K562 (cell line): ENCODE results near the gene ORC3. TPM values are rescaled to one million over a fixed set of nuclear protein-coding genes. Genes with fewer than 3 reads are reported as not detected.

Experiments
- ATAC-seq: fragments of 200-7000 bp; cut with Tn5 transposase; 3 replicates; pipeline ENCODE4 v1.9.1; 2020; ENCODE audit warnings: moderate library complexity
- BruUV-seq: library from RNA; stranded (reverse); fragments of 400-500 nt; replicated peaks from 2 replicates; lab custom pipeline; 2021; lab: Mats Ljungman, UMichigan
- CTCF ChIA-PET: fragments of 300-600 bp; formaldehyde crosslinking; extraction: SDS; loops from one replicate; lab custom pipeline; 2021; ENCODE audit warnings: low intra/inter-chr PET ratio; lab: Yijun Ruan, JAX
- POLR2A ChIA-PET: fragments of 300-600, 350-650 bp; sonication (Branson Sonifier 250); formaldehyde crosslinking; extraction: SDS; loops from one replicate; lab custom pipeline; 2021; ENCODE audit warnings: antibody characterized with exemption, inconsistent platforms; lab: Yijun Ruan, JAX
- DNase-seq, 4 experiments: peaks; one replicate each; pipeline versions ENCODE4 v3.0.0 to v3.0.0-alpha.2; 2011 to 2018; ENCODE audit warnings: low spot score in 3 of 4, mixed read lengths in 3 of 4; ENCODE audit errors: extremely low read depth in 1 of 4
- FAIRE-seq: peaks from 2 replicates; lab custom pipeline; 2011; peaks lifted over from hg19 to GRCh38; lab: Jason Lieb, UNC
- H2AFZ ChIP-seq: 2 replicates; pipeline ENCODE4 v1.6.0; 2011; ENCODE audit warnings: low read depth, low read length, control low read depth, inconsistent platforms
- H3K27ac ChIP-seq: fragments of 200-600 bp; 3 replicates; pipeline ENCODE4 v1.8.0; 2011; ENCODE audit warnings: low read depth, mild to moderate bottlenecking, control low read depth, inconsistent platforms, low read length, moderate library complexity, mixed read lengths; ENCODE audit errors: extremely low read depth
- H3K27me3 ChIP-seq, 2 experiments: fragments of 300-600 bp in 1 of 2; 2 replicates in 1 of 2; 3 replicates in 1 of 2; pipeline versions ENCODE4 v1.6.0 to v1.8.0; 2011; ENCODE audit warnings: inconsistent platforms in 2 of 2, low read length in 2 of 2, mild to moderate bottlenecking in 1 of 2, mixed read lengths in 1 of 2, moderate library complexity in 1 of 2; ENCODE audit not compliant: control insufficient read depth in 2 of 2, insufficient read depth in 2 of 2
- H3K36me3 ChIP-seq: fragments of 300-600 bp; 3 replicates; pipeline ENCODE4 v1.8.0; 2011; ENCODE audit warnings: mild to moderate bottlenecking, low read length, inconsistent platforms; ENCODE audit not compliant: control insufficient read depth, insufficient read depth
- H3K4me1 ChIP-seq, 2 experiments: fragments of 200-600 bp in 1 of 2; replicated peaks in 1 of 2; 2 replicates in 1 of 2; 3 replicates in 1 of 2; pipeline versions ENCODE4 v1.5.1 to v1.8.0; 2011; ENCODE audit warnings: inconsistent platforms in 2 of 2, low read length in 2 of 2, mild to moderate bottlenecking in 1 of 2, mixed read lengths in 1 of 2, moderate library complexity in 1 of 2; ENCODE audit not compliant: control insufficient read depth in 2 of 2, insufficient read depth in 2 of 2
- H3K4me2 ChIP-seq: 2 replicates; pipeline ENCODE4 v1.6.1; 2011; ENCODE audit warnings: low read length, control low read depth, inconsistent platforms, mixed read lengths; ENCODE audit not compliant: insufficient read depth
- H3K4me3 ChIP-seq: fragments of 200-600 bp; sonication (generic), shearing (Covaris generic); 2 replicates; pipeline ENCODE4 v1.5.1; 2016; ENCODE audit warnings: control low read depth, inconsistent platforms
- H3K79me2 ChIP-seq: fragments of 200-600 bp; 3 replicates; pipeline ENCODE4 v1.8.0; 2011; ENCODE audit warnings: low read length, inconsistent platforms; ENCODE audit not compliant: control insufficient read depth, insufficient read depth
- H3K9ac ChIP-seq, 2 experiments: 2 replicates each; pipeline versions ENCODE4 v1.6.0 to v1.6.1; 2011; ENCODE audit warnings: low read depth in 2 of 2, low read length in 2 of 2, control low read depth in 1 of 2, inconsistent platforms in 1 of 2, mild to moderate bottlenecking in 1 of 2, mixed read lengths in 1 of 2; ENCODE audit not compliant: insufficient read depth in 1 of 2
- H3K9me1 ChIP-seq: one replicate; pipeline ENCODE4 v1.6.0; 2011; ENCODE audit warnings: inconsistent platforms, mild to moderate bottlenecking, low read length, moderate library complexity; ENCODE audit not compliant: control insufficient read depth, insufficient read depth
- H3K9me3 ChIP-seq: replicated peaks from 2 replicates; pipeline ENCODE4 v1.5.1; 2011; ENCODE audit warnings: low read depth, low read length, inconsistent platforms; ENCODE audit not compliant: control insufficient read depth, insufficient read depth
- H4K20me1 ChIP-seq: replicated peaks from 2 replicates; pipeline ENCODE4 v1.6.1; 2011; ENCODE audit warnings: low read length, inconsistent platforms, mixed read lengths; ENCODE audit not compliant: control insufficient read depth, insufficient read depth
- CBFA2T3 ChIP-seq: fragments of 450-650 bp; IDR thresholded peaks from 2 replicates; pipeline ENCODE4 v1.6.1; 2017
- CBX2 ChIP-seq: fragments of 200-600 bp; sonication (generic); IDR thresholded peaks from one replicate; pipeline ENCODE4 v1.6.1; 2012; ENCODE audit warnings: mild to moderate bottlenecking, low read length, inconsistent platforms; ENCODE audit not compliant: insufficient read depth, poor library complexity, severe bottlenecking
- CEBPB ChIP-seq: fragments of 450-650 bp; IDR thresholded peaks from 2 replicates; pipeline ENCODE4 v1.6.1; 2016; ENCODE audit warnings: missing genetic modification characterization, missing compliant biosample characterization
- DPF2 ChIP-seq: fragments of 450-650 bp; IDR thresholded peaks from 2 replicates; pipeline ENCODE4 v1.6.1; 2016
- JUND ChIP-seq, 2 experiments: IDR thresholded peaks; 2 replicates in 1 of 2; 3 replicates in 1 of 2; pipeline ENCODE4 v1.6.1; 2011; ENCODE audit warnings: borderline replicate concordance in 2 of 2, low read depth in 2 of 2, low read length in 2 of 2, improper control_type of control experiment in 1 of 2, missing biosample characterization in 1 of 2, missing genetic modification characterization in 1 of 2, missing genetic modification reagents in 1 of 2
- MAZ ChIP-seq, 2 experiments: fragments of 450-650 bp in 1 of 2; sonication (generic) in 1 of 2; formaldehyde crosslinking; IDR thresholded peaks in 1 of 2; conservative IDR thresholded peaks in 1 of 2; 2 replicates each; pipeline versions ENCODE4 v1.4.0 to v1.5.0; 2020; ENCODE audit warnings: mild to moderate bottlenecking in 1 of 2, missing genetic modification reagents in 1 of 2
- NRF1 ChIP-seq, 2 experiments: fragments of 450-650 bp; IDR thresholded peaks in 1 of 2; conservative IDR thresholded peaks in 1 of 2; 2 replicates each; pipeline ENCODE4 v1.6.1; 2014; ENCODE audit warnings: mild to moderate bottlenecking in 2 of 2
- PRDM10 ChIP-seq: fragments of 450-650 bp; IDR thresholded peaks from 2 replicates; pipeline ENCODE4 v1.6.1; 2018; ENCODE audit not compliant: partially characterized antibody
- STAT5A ChIP-seq: IDR thresholded peaks from 2 replicates; pipeline ENCODE4 v1.6.1; 2012; ENCODE audit warnings: low read length, inconsistent platforms, borderline replicate concordance
- TBP ChIP-seq: optimal IDR thresholded peaks from 2 replicates; pipeline ENCODE3; 2011; ENCODE audit warnings: low read depth, low read length, improper control_type of control experiment
- TCF3 ChIP-seq: sonication (generic); formaldehyde crosslinking; IDR thresholded peaks from 2 replicates; pipeline ENCODE4 v1.4.0; 2020; ENCODE audit warnings: mild to moderate bottlenecking, missing genetic modification reagents
- ZBTB7A ChIP-seq: IDR thresholded peaks from 2 replicates; pipeline ENCODE4 v1.6.1; 2011; ENCODE audit warnings: low read depth, mild to moderate bottlenecking, low read length, moderate library complexity, borderline replicate concordance; ENCODE audit not compliant: control insufficient read depth
- ZC3H4 ChIP-seq: sonication (generic); formaldehyde crosslinking; IDR thresholded peaks from 2 replicates; pipeline ENCODE4 v1.9.0; 2021; ENCODE audit warnings: missing genetic modification reagents, borderline replicate concordance
- ZNF217 ChIP-seq: sonication (generic); formaldehyde crosslinking; IDR thresholded peaks from 2 replicates; pipeline ENCODE4 v1.8.0; 2022; ENCODE audit warnings: mild to moderate bottlenecking, missing genetic modification reagents
- ZNF316 ChIP-seq: fragments of 450-650 bp; IDR thresholded peaks from 2 replicates; pipeline ENCODE4 v1.6.1; 2016
- WGBS: fragments of 100-300 bp; shearing (Covaris generic); methylation state at CpG from one replicate; pipeline ENCODE4 v1.1.6; 2016; ENCODE audit warnings: low coverage, mixed read lengths; ENCODE audit not compliant: insufficient coverage; ENCODE audit errors: missing lambda C conversion rate; 5-methylcytosine and 5-hydroxymethylcytosine counted together
- in situ Hi-C: fragments of 300-500 bp; cut with MboI; formaldehyde crosslinking; loops from 4 replicates; pipeline ENCODE4 v1.15.0; 2018; ENCODE audit warnings: inconsistent platforms, mixed read lengths
- intact Hi-C: fragments of 100-400 bp; cut with micrococcal nuclease; formaldehyde crosslinking; loops from 2 replicates; pipeline ENCODE4 v1.14.2; 2022
- polyA plus RNA-seq, 8 experiments: library from polyadenylated mRNA; depleted of rRNA in 4 of 8; stranded (reverse) in 5 of 8; unstranded in 3 of 8; fragments of >200 nt; fragmentation: Nextera tagmentation in 2 of 8; fragmentation: Illumina TruSeq in 1 of 8; extraction: Ambion mirVana in 2 of 8; extraction: Trizol in 1 of 8; gene quantifications; 2 replicates each; pipeline versions ENCODE4 v1.2.1 to v1.2.3, GENCODE V29; 2011 to 2014; ENCODE audit warnings: inconsistent platforms in 1 of 8, missing spikeins in 1 of 8
- total RNA-seq, 7 experiments: library from RNA; depleted of rRNA in 6 of 7; stranded (reverse); fragments of >200 nt in 6 of 7; fragmentation: Illumina TruSeq in 2 of 7; extraction: Trizol in 2 of 7; gene quantifications; 2 replicates each; pipeline versions ENCODE4 v1.2.1 to v1.2.3, GENCODE V29; 2011 to 2021; ENCODE audit warnings: low replicate concordance in 1 of 7

Gene ORC3
- total and polyA plus RNA-seq, 9 of the 15 experiments (the other 6 are each of a cell fraction or from before 2014, with no cell fraction given): 28.8 to 159 (median 74.8) TPM

- peak; percentile 93 for TF ChIP-seq PRDM10
Measured at GRCh38 chr6:87703039-87703438, 113.1 kb downstream of the ORC3 start (continued).

- POLR2A ChIA-PET: interaction anchor here (0.7 to 2.2 kb wide), 3 partner anchors 11 to 18 kb away, joined by 3 to 9 read pairs (median 4); no protein-coding TSS in a partner anchor
- peak in 3 of 4 experiments; percentile 22 to 84 (median 74) for DNase-seq
- H4K20me1 ChIP-seq: peaks cover 11% of the 10 kb centered on the region
- peak overlapping the region in 1 of 2 experiments; percentile 49; a peak in 2 of 4 replicates for H3K9ac ChIP-seq
- peak; percentile 78 for FAIRE-seq
- 12% methylated on average over 4 of the region's 4 CpGs for WGBS
- H3K27ac ChIP-seq: peak overlapping the region; percentile 73
- in situ Hi-C loops: no loop called here
- peak overlapping the region; percentile 82 for H2AFZ ChIP-seq
- H3K4me3 ChIP-seq: no peak overlapping the region
- H3K4me1 ChIP-seq: peaks cover 8 to 15% of the 10 kb centered on the region in 2 experiments
- H3K9me3 ChIP-seq: no peaks in the 10 kb centered on the region
- H3K27me3 ChIP-seq: no peaks in the 10 kb centered on the region
- H3K36me3 ChIP-seq: peaks cover 3% of the 10 kb centered on the region; the same call in 1 of the 3 replicates
- intact Hi-C loops: loop anchor here (2.0 to 10.0 kb wide), 2 partner anchors 18 to 230 kb away; partner anchors contain the start of gene SLC35A1
- peak; percentile 38 for ATAC-seq
- CTCF ChIA-PET: no interaction called here
- no peaks in the 10 kb centered on the region for H3K9me1 ChIP-seq
- peak overlapping the region; percentile 53 for H3K4me2 ChIP-seq
- no TSS peak for BruUV-seq
- peaks cover 19% of the 10 kb centered on the region for H3K79me2 ChIP-seq
- TF ChIP-seq STAT5A: no peak
- TF ChIP-seq NRF1 (conservative IDR thresholded peaks at IDR 0.05 in 1 of 2, IDR thresholded peaks at IDR 0.05 in 1 of 2): 0 out of 4 replicates have a peak, but pooled peaks of 1 of the 2 experiments have one; percentile 14
- TF ChIP-seq ZNF217 (CRISPR knock-in tag): no peak
- TF ChIP-seq CBX2: no peak
- 0 out of 4 replicates have a peak, but pooled peaks of 1 of the 2 experiments have one; percentile 24 for TF ChIP-seq MAZ (CRISPR knock-in tag; conservative IDR thresholded peaks at IDR 0.05 in 1 of 2, IDR thresholded peaks at IDR 0.05 in 1 of 2)
- peak; percentile 19; the same call in 1 of the 2 replicates for TF ChIP-seq CEBPB (tag)
- TF ChIP-seq CBFA2T3: peak; percentile 61
- TF ChIP-seq JUND (IDR thresholded peaks at IDR 0.05; ENCODE audit: borderline replicate concordance, low read depth, low read length): peak; percentile 51; the same call in 1 of the 2 replicates
- TF ChIP-seq JUND (tag; IDR thresholded peaks at IDR 0.05; ENCODE audit: borderline replicate concordance, low read depth, low read length): peak; percentile 51; the same call in 1 of the 3 replicates
- peak; percentile 80 for TF ChIP-seq DPF2
- TF ChIP-seq ZBTB7A: peak; percentile 37; the same call in 1 of the 2 replicates
- TF ChIP-seq ZC3H4 (CRISPR knock-in tag): no peak
- peak; percentile 50; the same call in 1 of the 2 replicates for TF ChIP-seq TCF3 (CRISPR knock-in tag)
- TF ChIP-seq TBP: peak; percentile 91
- 0 out of 2 replicates have a peak, but pooled peaks have one; percentile 30 for TF ChIP-seq ZNF316
Measured at GRCh38 chr6:87705070-87705691, 115.2 kb downstream of the ORC3 start.
